ENCODE data around the gene DDI1. TPM values are rescaled to one million over a fixed set of nuclear protein-coding genes. Genes with fewer than 3 reads are reported as not detected.

DDI1 gene
- total and polyA plus RNA-seq, 8 donors = not detected

DNA sequence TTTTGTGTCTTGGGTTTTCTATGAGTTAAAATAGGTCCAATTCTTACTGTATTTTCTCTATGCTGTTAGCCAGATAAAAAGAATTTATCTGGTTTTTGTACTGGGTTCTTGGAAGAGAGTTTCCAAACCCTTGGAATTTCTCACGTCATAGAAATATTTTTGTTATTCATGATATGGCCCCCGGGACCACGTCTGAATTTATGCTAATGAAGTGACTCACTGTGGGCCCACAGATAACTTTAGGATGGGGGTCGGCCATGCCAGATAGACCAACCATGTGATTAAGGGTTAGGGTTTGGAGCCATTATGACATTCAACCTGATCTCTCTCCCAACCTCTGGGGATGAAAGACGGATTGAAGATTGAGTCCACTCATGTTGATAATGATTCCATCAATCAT is 35.6 kb upstream of the DDI1 start:
- Histone ChIP-seq H3K27me3 (no peaks in the 10 kb centered on the region), H3K4me3 (no peak overlapping the region), H3K4me1 (no peaks in the 10 kb centered on the region), H3K36me3 (no peaks in the 10 kb centered on the region), H3K27ac (no peak overlapping the region), H3K9me3 (no peaks in the 10 kb centered on the region)
- no peak for ATAC-seq
- TF ChIP-seq, protein P1, sequence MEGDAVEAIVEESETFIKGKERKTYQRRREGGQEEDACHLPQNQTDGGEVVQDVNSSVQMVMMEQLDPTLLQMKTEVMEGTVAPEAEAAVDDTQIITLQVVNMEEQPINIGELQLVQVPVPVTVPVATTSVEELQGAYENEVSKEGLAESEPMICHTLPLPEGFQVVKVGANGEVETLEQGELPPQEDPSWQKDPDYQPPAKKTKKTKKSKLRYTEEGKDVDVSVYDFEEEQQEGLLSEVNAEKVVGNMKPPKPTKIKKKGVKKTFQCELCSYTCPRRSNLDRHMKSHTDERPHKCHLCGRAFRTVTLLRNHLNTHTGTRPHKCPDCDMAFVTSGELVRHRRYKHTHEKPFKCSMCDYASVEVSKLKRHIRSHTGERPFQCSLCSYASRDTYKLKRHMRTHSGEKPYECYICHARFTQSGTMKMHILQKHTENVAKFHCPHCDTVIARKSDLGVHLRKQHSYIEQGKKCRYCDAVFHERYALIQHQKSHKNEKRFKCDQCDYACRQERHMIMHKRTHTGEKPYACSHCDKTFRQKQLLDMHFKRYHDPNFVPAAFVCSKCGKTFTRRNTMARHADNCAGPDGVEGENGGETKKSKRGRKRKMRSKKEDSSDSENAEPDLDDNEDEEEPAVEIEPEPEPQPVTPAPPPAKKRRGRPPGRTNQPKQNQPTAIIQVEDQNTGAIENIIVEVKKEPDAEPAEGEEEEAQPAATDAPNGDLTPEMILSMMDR (IDR thresholded peaks at IDR 0.05) = no peak
- DNase-seq = no peak
- intact Hi-C loops (cut with DNase I) = no loop called here

DNA sequence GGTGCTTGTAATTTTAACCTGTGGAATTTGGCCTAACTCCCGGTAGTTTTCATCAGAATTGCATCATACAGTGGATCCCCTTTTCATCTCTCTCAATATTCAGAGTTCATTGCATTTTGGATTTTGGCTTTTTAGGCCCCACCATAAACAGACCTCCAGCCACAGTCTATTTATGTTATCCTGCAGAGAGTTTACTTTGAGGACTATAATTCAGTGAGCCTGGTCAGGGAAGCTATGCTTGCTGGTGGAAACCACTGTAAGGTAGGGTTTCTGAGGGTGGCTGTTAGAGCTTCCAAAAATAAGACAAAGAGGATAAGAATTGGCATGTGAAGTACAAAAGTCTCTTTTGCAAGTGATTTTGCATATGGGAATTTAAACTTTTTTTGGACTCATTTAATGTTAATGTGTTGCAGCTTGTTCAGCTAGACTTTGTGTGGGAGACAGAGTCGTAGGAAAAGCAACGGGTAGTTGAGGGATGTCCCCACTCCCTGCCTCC is 34.8 kb upstream of the DDI1 start:
- DNase-seq = no peak
- Histone ChIP-seq H3K4me1 (no peaks in the 10 kb centered on the region), H3K4me3 (no peak overlapping the region), H3K27ac (no peak overlapping the region), H3K9me3 (no peaks in the 10 kb centered on the region), H3K27me3 (no peaks in the 10 kb centered on the region), H3K36me3 (no peaks in the 10 kb centered on the region)
- intact Hi-C loops (cut with DNase I) = no loop called here
- TF ChIP-seq, protein P1 (IDR thresholded peaks at IDR 0.05) = no peak
- no peak for ATAC-seq

DNA sequence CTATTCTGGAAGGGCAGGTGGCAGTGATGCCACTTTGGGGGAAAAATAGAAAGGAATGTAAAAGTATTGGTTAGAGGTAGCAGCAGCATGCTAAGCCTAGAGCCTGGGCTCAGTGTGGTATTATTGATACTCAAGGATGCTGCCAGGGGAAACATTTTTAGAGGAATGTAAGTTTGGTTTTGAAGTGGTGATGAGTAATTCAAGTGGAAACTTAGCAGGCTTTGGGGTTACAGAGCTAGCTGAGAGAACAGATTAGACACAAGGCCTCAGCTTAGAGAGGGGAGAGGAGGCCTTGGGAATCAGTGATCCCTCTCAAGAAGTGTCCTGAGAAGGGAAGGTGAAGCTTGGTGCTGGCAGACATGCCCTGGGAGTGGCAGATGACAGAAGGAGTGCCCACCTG is 32.9 kb upstream of the DDI1 start:
- no peaks in the 10 kb centered on the region for H3K4me1 ChIP-seq
- ATAC-seq (no peak), DNase-seq (no peak)
- no peaks in the 10 kb centered on the region for H3K27me3 ChIP-seq
- H3K9me3 ChIP-seq = no peaks in the 10 kb centered on the region
- H3K36me3 ChIP-seq = no peaks in the 10 kb centered on the region
- TF ChIP-seq, protein P1 (IDR thresholded peaks at IDR 0.05) = no peak
- no peak overlapping the region for H3K4me3 ChIP-seq
- no peak overlapping the region for H3K27ac ChIP-seq
- intact Hi-C loops (cut with DNase I) = no loop called here

DNA sequence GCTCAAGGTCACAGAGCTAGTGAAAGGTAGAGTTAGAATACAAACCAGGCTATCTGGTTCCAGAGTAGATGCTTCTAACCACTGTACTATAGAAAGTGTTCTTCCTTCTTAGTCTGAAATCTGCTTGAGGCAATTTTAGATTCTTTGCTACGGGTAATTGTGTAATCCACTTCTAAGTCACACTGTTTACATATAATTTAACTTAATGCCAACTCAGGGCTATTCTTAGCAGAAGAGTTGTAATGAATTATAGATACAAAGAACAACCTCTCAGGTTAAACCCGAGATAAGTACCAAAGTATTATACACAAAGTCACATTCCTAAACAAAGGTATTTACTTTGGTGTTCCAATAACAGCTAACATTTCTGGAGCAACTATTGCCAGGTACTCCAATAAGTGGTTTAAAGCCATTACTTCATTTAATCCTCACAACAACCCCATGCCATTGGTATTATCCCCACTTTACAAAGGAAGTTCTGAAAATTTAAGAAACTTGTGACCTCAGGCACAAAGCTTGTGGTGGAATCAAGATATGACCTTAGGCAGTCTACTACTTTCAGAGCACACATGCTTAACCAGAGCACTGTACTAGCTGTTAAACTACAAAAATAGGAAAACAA is 31.1 kb upstream of the DDI1 start:
- DNase-seq (peak in 2 of 4 donors; percentile 2 to 14), ATAC-seq (peak; percentile 84)
- Histone ChIP-seq H3K4me3 (no peak overlapping the region), H3K27me3 (no peaks in the 10 kb centered on the region), H3K27ac (no peak overlapping the region), H3K9me3 (no peaks in the 10 kb centered on the region), H3K4me1 (no peaks in the 10 kb centered on the region), H3K36me3 (no peaks in the 10 kb centered on the region)
- intact Hi-C loops (cut with DNase I) = no loop called here
- TF ChIP-seq, protein P1 (IDR thresholded peaks at IDR 0.05) = no peak

- Histone ChIP-seq H3K4me3 (no peak overlapping the region), H3K9me3 (no peaks in the 10 kb centered on the region), H3K27ac (no peak overlapping the region), H3K27me3 (no peaks in the 10 kb centered on the region), H3K36me3 (no peaks in the 10 kb centered on the region), H3K4me1 (no peaks in the 10 kb centered on the region)
- no peak for DNase-seq
- ATAC-seq = no peak
- TF ChIP-seq, protein P1 (IDR thresholded peaks at IDR 0.05) = no peak
- intact Hi-C loops (cut with DNase I) = no loop called here
These were observed 26.7 kb upstream of the DDI1 start for GRCh38 chr11:104009744-104010143.
